ENCODE data around the gene CXCR6. TPM values are rescaled to one million over a fixed set of nuclear protein-coding genes. Genes with fewer than 3 reads are reported as not detected.
A peak's percentile ranks its signal among the peaks of the same experiment; 100 is the strongest.

The CXCR6 gene
- total RNA-seq, 1 experiment from 2014 or later, result not detected

DNA sequence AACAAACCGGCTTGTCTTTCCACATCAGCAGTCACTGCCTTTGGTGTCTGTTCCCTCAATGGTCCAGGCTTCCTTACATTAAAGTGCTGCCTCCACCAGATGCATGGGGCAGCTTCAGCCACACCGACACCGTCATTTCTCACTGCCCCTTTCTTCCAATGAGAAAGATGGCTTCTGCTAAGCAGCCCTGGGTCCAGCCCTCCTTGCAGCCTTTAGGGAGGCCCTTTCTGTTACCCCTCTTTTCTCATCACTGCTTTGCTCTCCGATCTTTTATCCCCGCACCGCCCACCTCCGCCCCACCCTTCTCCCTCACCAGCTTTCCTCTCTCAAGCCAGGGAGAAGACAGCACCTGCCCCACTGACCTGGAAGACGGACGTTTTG, 28.2 kb upstream of the CXCR6 start:
- Histone ChIP-seq H3K56ac (ENCODE audit: insufficient read length, low read depth, low read length) (no peak overlapping the region), H3K79me1 (ENCODE audit: insufficient read depth, low read depth, low read length, poor library complexity, severe bottlenecking) (no peaks in the 10 kb centered on the region), H3K23ac (ENCODE audit: insufficient read length, low read depth, low read length) (no peak overlapping the region), H4K5ac (ENCODE audit: insufficient read length, low read depth, low read length) (no peak overlapping the region), H3K9ac (ENCODE audit: extremely low read depth, insufficient read length, low read length) (no peak overlapping the region), H3T11ph (ENCODE audit: low read length) (no peak overlapping the region), H3K14ac (ENCODE audit: insufficient read depth, low read length) (no peak overlapping the region; the same call in 1 of the 2 replicates), H3K4me2 (ENCODE audit: insufficient read depth, insufficient read length, low read length) (no peak overlapping the region), H2BK12ac (ENCODE audit: insufficient read length, low read depth, low read length) (no peak overlapping the region), H3K4me1 (ENCODE audit: insufficient read depth, low read length) (no peaks in the 10 kb centered on the region; the same call in 1 of the 2 replicates), H2BK20ac (ENCODE audit: low read depth, low read length, poor library complexity, severe bottlenecking) (no peak overlapping the region), H3K27me3 (ENCODE audit: insufficient read depth, low read length) (no peaks in the 10 kb centered on the region), H3K4ac (ENCODE audit: low read depth, low read length) (no peak overlapping the region), H4K8ac (replicated peaks; ENCODE audit: insufficient read length, low read depth, low read length) (no peak overlapping the region), H2BK5ac (ENCODE audit: insufficient read length, low read length) (no peak overlapping the region), H3K18ac (ENCODE audit: insufficient read length, low read depth, low read length) (no peak overlapping the region), H2BK120ac (ENCODE audit: low read depth, low read length, poor library complexity, severe bottlenecking) (no peak overlapping the region), H3K9me3 (ENCODE audit: control insufficient read depth, low read depth, low read length) (no peaks in the 10 kb centered on the region), H2BK15ac (ENCODE audit: low read depth, low read length) (no peak overlapping the region), H3K23me2 (ENCODE audit: insufficient read length, low read depth, low read length, poor library complexity, severe bottlenecking) (no peaks in the 10 kb centered on the region), H3K27ac (ENCODE audit: insufficient read length, low read depth, low read length) (no peak overlapping the region), H2AK5ac (ENCODE audit: insufficient read length, low read length) (no peak overlapping the region), H4K91ac (ENCODE audit: insufficient read length, low read depth, low read length) (no peak overlapping the region), H4K20me1 (ENCODE audit: control insufficient read depth, insufficient read depth, insufficient read length) (no peaks in the 10 kb centered on the region), H3K79me2 (ENCODE audit: insufficient read depth, low read length) (no peaks in the 10 kb centered on the region), H2AFZ (ENCODE audit: low read length) (no peak overlapping the region)
- H3K27ac Mint-ChIP-seq, result peak overlapping the region in 1 of 3 experiments; percentile 80; a peak in 1 of 7 replicates
- peaks cover 0 to 8% (median 4%) of the 10 kb centered on the region in 3 experiments; a peak in 3 of 7 replicates for H3K36me3 Mint-ChIP-seq (ENCODE audit: insufficient read depth in 1 of 3, low read depth in 3 of 3)
- no peak for DNase-seq
- TF ChIP-seq CTCF (conservative IDR thresholded peaks at IDR 0.05), result no peak
- WGBS (ENCODE audit: extremely low coverage, insufficient read length, low lambda C conversion rate), result no CpG with 5 or more reads among the region's 9 CpGs
- no peaks in the 10 kb centered on the region for H3K9me3 Mint-ChIP-seq
- H3K4me3 Mint-ChIP-seq, result no peak overlapping the region
- peaks cover 32% of the 10 kb centered on the region for H3K27me3 Mint-ChIP-seq (ENCODE audit: low read depth)
- peaks cover 7 to 12% of the 10 kb centered on the region in 2 experiments for H3K4me1 Mint-ChIP-seq

Measured in H9 (cell line).